Measurements from ENCODE around the gene MED13.
A peak's percentile ranks its signal among the peaks of the same experiment; 100 is the strongest.
"Not testable (repeated sequence)": the region's sequence is repeated elsewhere in the genome, so short reads cannot be mapped to it uniquely, and the experiment has no call there.

The MED13 gene

GRCh38 chr17:62014526-62014925, 50.6 kb downstream of the MED13 start:
- POLR2A ChIA-PET, result no interaction called here

GRCh38 chr17:62009220-62009619, 55.9 kb downstream of the MED13 start:
- CTCF ChIA-PET, result no interaction called here
- no peak for TF ChIP-seq ARNT (IDR thresholded peaks at IDR 0.05)
- TF ChIP-seq ELF4 (IDR thresholded peaks at IDR 0.05), result no peak
- TF ChIP-seq NFRKB (IDR thresholded peaks at IDR 0.05), result no peak
- no peak for TF ChIP-seq CTBP1 (IDR thresholded peaks at IDR 0.05; ENCODE audit: borderline replicate concordance)
- no peak for TF ChIP-seq SUZ12 (IDR thresholded peaks at IDR 0.05)
- POLR2A ChIA-PET, result no interaction called here
- no peak for DNase-seq (ENCODE audit: extremely low spot score)

More at GRCh38 chr17:62014526-62014925, 50.6 kb downstream of the MED13 start:
- TF ChIP-seq HDGF (IDR thresholded peaks at IDR 0.05; ENCODE audit: borderline replicate concordance) (no peak), ARNT (IDR thresholded peaks at IDR 0.05) (no peak), ZNF384 (IDR thresholded peaks at IDR 0.05) (no peak), FOXK2 (IDR thresholded peaks at IDR 0.05) (no peak)
- CTCF ChIA-PET, result no interaction called here
- DNase-seq (ENCODE audit: extremely low spot score), result no peak

- CTCF ChIA-PET, result no interaction called here
- POLR2A ChIA-PET, result no interaction called here
- no peak for DNase-seq (ENCODE audit: extremely low spot score)
- no peak for TF ChIP-seq FOXK2 (IDR thresholded peaks at IDR 0.05)
Measured at GRCh38 chr17:62008294-62008693, 56.8 kb downstream of the MED13 start.

GRCh38 chr17:62004388-62004787, 60.7 kb downstream of the MED13 start:
- TF ChIP-seq BHLHE40 (IDR thresholded peaks at IDR 0.05; ENCODE audit: borderline replicate concordance), result no peak
- no peak for TF ChIP-seq SUZ12 (IDR thresholded peaks at IDR 0.05)
- TF ChIP-seq ELF4 (IDR thresholded peaks at IDR 0.05), result no peak
- TF ChIP-seq FOXM1 (IDR thresholded peaks at IDR 0.05; ENCODE audit: borderline replicate concordance), result no peak
- TF ChIP-seq SP1 (IDR thresholded peaks at IDR 0.05), result no peak
- TF ChIP-seq L3MBTL2 (conservative IDR thresholded peaks at IDR 0.05), result no peak
- TF ChIP-seq TARDBP (IDR thresholded peaks at IDR 0.05), result no peak
- ChIA-PET CTCF (no interaction called here), POLR2A (no interaction called here)
- DNase-seq (ENCODE audit: extremely low spot score), result no peak

- POLR2A ChIA-PET; CTCF ChIA-PET; DNase-seq (ENCODE audit: extremely low spot score): not testable (repeated sequence)
Measured at GRCh38 chr17:62003141-62003540, 61.9 kb downstream of the MED13 start.

GRCh38 chr17:62001105-62001504, 64.0 kb downstream of the MED13 start:
- TF ChIP-seq SUZ12 (IDR thresholded peaks at IDR 0.05) (no peak), PKNOX1 (IDR thresholded peaks at IDR 0.05) (no peak), ZNF384 (IDR thresholded peaks at IDR 0.05) (no peak), LEF1 (IDR thresholded peaks at IDR 0.05; ENCODE audit: borderline replicate concordance) (no peak), L3MBTL2 (conservative IDR thresholded peaks at IDR 0.05) (no peak), FOXA1 (IDR thresholded peaks at IDR 0.05) (no peak), FOXK2 (IDR thresholded peaks at IDR 0.05) (no peak), SP1 (IDR thresholded peaks at IDR 0.05) (no peak), BHLHE40 (IDR thresholded peaks at IDR 0.05; ENCODE audit: borderline replicate concordance) (no peak), NFRKB (IDR thresholded peaks at IDR 0.05) (no peak), ELF4 (IDR thresholded peaks at IDR 0.05) (no peak), ARNT (IDR thresholded peaks at IDR 0.05) (no peak), TARDBP (IDR thresholded peaks at IDR 0.05) (no peak), FOXM1 (IDR thresholded peaks at IDR 0.05; ENCODE audit: borderline replicate concordance) (no peak), HDGF (IDR thresholded peaks at IDR 0.05; ENCODE audit: borderline replicate concordance) (no peak)
- POLR2A ChIA-PET, result no interaction called here
- no peak for DNase-seq (ENCODE audit: extremely low spot score)
- CTCF ChIA-PET, result no interaction called here

- ChIA-PET POLR2A (no interaction called here), CTCF (no interaction called here)
- DNase-seq (ENCODE audit: extremely low spot score), result peak; percentile 14
- TF ChIP-seq ZNF384 (IDR thresholded peaks at IDR 0.05) (no peak), ARNT (IDR thresholded peaks at IDR 0.05) (no peak), HDGF (IDR thresholded peaks at IDR 0.05; ENCODE audit: borderline replicate concordance) (no peak), TARDBP (IDR thresholded peaks at IDR 0.05) (no peak)
Measured at GRCh38 chr17:62000186-62000585, 64.9 kb downstream of the MED13 start.

GRCh38 chr17:61998534-61998933, 66.5 kb downstream of the MED13 start:
- CTCF ChIA-PET, result interaction anchor here (0.8 kb wide), 1 partner anchor 60 kb away, joined by 3 read pairs; no protein-coding TSS in a partner anchor
- POLR2A ChIA-PET; DNase-seq (ENCODE audit: extremely low spot score): not testable (repeated sequence)

- no peak for DNase-seq (ENCODE audit: extremely low spot score)
- ChIA-PET POLR2A (no interaction called here), CTCF (no interaction called here)
- TF ChIP-seq FOXM1 (IDR thresholded peaks at IDR 0.05; ENCODE audit: borderline replicate concordance), result no peak
- no peak for TF ChIP-seq ZNF384 (IDR thresholded peaks at IDR 0.05)
- no peak for TF ChIP-seq ARNT (IDR thresholded peaks at IDR 0.05)
- no peak for TF ChIP-seq SP1 (IDR thresholded peaks at IDR 0.05)
- no peak for TF ChIP-seq SUZ12 (IDR thresholded peaks at IDR 0.05)
- TF ChIP-seq BHLHE40 (IDR thresholded peaks at IDR 0.05; ENCODE audit: borderline replicate concordance), result no peak
- TF ChIP-seq PKNOX1 (IDR thresholded peaks at IDR 0.05), result no peak
- TF ChIP-seq CTBP1 (IDR thresholded peaks at IDR 0.05; ENCODE audit: borderline replicate concordance), result no peak
- TF ChIP-seq TARDBP (IDR thresholded peaks at IDR 0.05), result no peak
- TF ChIP-seq FOXA1 (IDR thresholded peaks at IDR 0.05), result no peak
- TF ChIP-seq FOXK2 (IDR thresholded peaks at IDR 0.05), result no peak
Measured at GRCh38 chr17:61997664-61998063, 67.4 kb downstream of the MED13 start.

Data from HEK293T (cell line).